CD4-positive, alpha-beta T cell treated with Interleukin-6 at 100 ng/mL for 8 hours (primary cell): ENCODE results near the gene TM7SF3.
"Not testable (repeated sequence)": the region's sequence is repeated elsewhere in the genome, so short reads cannot be mapped to it uniquely, and the experiment has no call there.

ENCODE experiments used
- DNase-seq: peaks from one replicate; pipeline ENCODE4 v3.0.0-alpha.2; 2020; ENCODE audit warnings: mixed read lengths, low spot score

TM7SF3 gene

GRCh38 chr12:27014085-27014858 lies at the start of gene TM7SF3:
Gene TM7SF3, minus strand, starts transcription at chr12:27014384. Its CDS starts 216 bp downstream, at chr12:27014168.
- peak; percentile 96 for DNase-seq

- no peak for DNase-seq
These were observed 49.2 kb upstream of the TM7SF3 start for GRCh38 chr12:27063250-27063851.

GRCh38 chr12:27061317-27061716 lies 47.1 kb upstream of the TM7SF3 start:
- no peak for DNase-seq

- no peak for DNase-seq
These were observed 46.6 kb upstream of the TM7SF3 start for GRCh38 chr12:27060740-27061139.

- no peak for DNase-seq
These were observed 43.4 kb upstream of the TM7SF3 start for GRCh38 chr12:27057543-27057942.

GRCh38 chr12:27055966-27056365 lies 41.8 kb upstream of the TM7SF3 start:
- no peak for DNase-seq

- DNase-seq, result no peak
These were observed 38.6 kb upstream of the TM7SF3 start for GRCh38 chr12:27052742-27053141.

GRCh38 chr12:27052176-27052575 lies 38.0 kb upstream of the TM7SF3 start:
- DNase-seq, result no peak

GRCh38 chr12:27048822-27049752 lies 34.9 kb upstream of the TM7SF3 start:
- DNase-seq, result no peak

- not testable (repeated sequence) for DNase-seq
These were observed 27.8 kb upstream of the TM7SF3 start for GRCh38 chr12:27042018-27042417.

GRCh38 chr12:27040637-27041036 lies 26.5 kb upstream of the TM7SF3 start:
- DNase-seq, result not testable (repeated sequence)

- DNase-seq, result no peak
These were observed 20.6 kb upstream of the TM7SF3 start for GRCh38 chr12:27034607-27035293.

- no peak for DNase-seq
These were observed 18.5 kb upstream of the TM7SF3 start for GRCh38 chr12:27032679-27033078.

GRCh38 chr12:27031531-27031930 lies 17.3 kb upstream of the TM7SF3 start:
- DNase-seq, result no peak

- DNase-seq, result no peak
These were observed 12.1 kb upstream of the TM7SF3 start for GRCh38 chr12:27026257-27026656.

- no peak for DNase-seq
These were observed 10.9 kb upstream of the TM7SF3 start for GRCh38 chr12:27025116-27025515.

GRCh38 chr12:27024291-27024690 lies 10.1 kb upstream of the TM7SF3 start:
- no peak for DNase-seq

GRCh38 chr12:27020761-27021160 lies 6.6 kb upstream of the TM7SF3 start:
- no peak for DNase-seq

GRCh38 chr12:27018037-27018436 lies 3.9 kb upstream of the TM7SF3 start:
- DNase-seq, result no peak

GRCh38 chr12:27017163-27017823 lies 3.1 kb upstream of the TM7SF3 start:
- not testable (repeated sequence) for DNase-seq

- peak; percentile 46 for DNase-seq
These were observed 1.5 kb upstream of the TM7SF3 start for GRCh38 chr12:27015730-27016076.
